H9 (cell line): Measurements from ENCODE around the gene LDLRAD4. TPM values are rescaled to one million over a fixed set of nuclear protein-coding genes. Genes with fewer than 3 reads are reported as not detected.

Source experiments
- DNase-seq: peaks from one replicate; pipeline ENCODE4 v3.0.0-alpha.2; 2017
- H2AFZ ChIP-seq: one replicate; pipeline ENCODE4 v1.6.1; 2013; ENCODE audit warnings: mild to moderate bottlenecking, low read length, control low read depth, moderate library complexity
- H2AK5ac ChIP-seq: 2 replicates; pipeline ENCODE4 v1.6.1; 2013; ENCODE audit warnings: low read length, control low read depth, mixed read lengths; ENCODE audit not compliant: insufficient read length
- H2BK120ac ChIP-seq: one replicate; pipeline ENCODE4 v1.6.1; 2013; ENCODE audit warnings: low read depth, mild to moderate bottlenecking, low read length, control low read depth, inconsistent platforms; ENCODE audit not compliant: poor library complexity, severe bottlenecking
- H2BK12ac ChIP-seq: 2 replicates; pipeline ENCODE4 v1.6.1; 2013; ENCODE audit warnings: low read length, control low read depth, mixed read lengths, low read depth; ENCODE audit not compliant: insufficient read length
- H2BK15ac ChIP-seq: 2 replicates; pipeline ENCODE4 v1.6.1; 2013; ENCODE audit warnings: low read depth, low read length, control low read depth
- H2BK20ac ChIP-seq: one replicate; pipeline ENCODE4 v1.6.1; 2013; ENCODE audit warnings: low read depth, mild to moderate bottlenecking, low read length, control low read depth, inconsistent platforms; ENCODE audit not compliant: poor library complexity, severe bottlenecking
- H2BK5ac ChIP-seq: 2 replicates; pipeline ENCODE4 v1.6.1; 2013; ENCODE audit warnings: low read length, control low read depth, mixed read lengths; ENCODE audit not compliant: insufficient read length
- H3K14ac ChIP-seq: 2 replicates; pipeline ENCODE4 v1.6.1; 2013; ENCODE audit warnings: low read length, control low read depth; ENCODE audit not compliant: insufficient read depth
- H3K18ac ChIP-seq: 2 replicates; pipeline ENCODE4 v1.6.1; 2013; ENCODE audit warnings: low read depth, mild to moderate bottlenecking, mixed read lengths, low read length, control low read depth; ENCODE audit not compliant: insufficient read length
- H3K23ac ChIP-seq: 2 replicates; pipeline ENCODE4 v1.6.1; 2013; ENCODE audit warnings: low read length, control low read depth, mixed read lengths, low read depth; ENCODE audit not compliant: insufficient read length
- H3K23me2 ChIP-seq: 2 replicates; pipeline ENCODE4 v1.6.1; 2013; ENCODE audit warnings: low read depth, mild to moderate bottlenecking, mixed read lengths, low read length, control low read depth; ENCODE audit not compliant: insufficient read length, poor library complexity, severe bottlenecking
- H3K27ac ChIP-seq: 2 replicates; pipeline ENCODE4 v1.5.1; 2013; ENCODE audit warnings: low read length, control low read depth, mixed read lengths, low read depth; ENCODE audit not compliant: insufficient read length
- H3K27me3 ChIP-seq: 2 replicates; pipeline ENCODE4 v1.6.1; 2013; ENCODE audit warnings: low read length, control low read depth, inconsistent platforms; ENCODE audit not compliant: insufficient read depth
- H3K4ac ChIP-seq: 2 replicates; pipeline ENCODE4 v1.6.1; 2013; ENCODE audit warnings: low read depth, mild to moderate bottlenecking, control low read depth, inconsistent platforms, low read length, moderate library complexity
- H3K4me1 ChIP-seq: 2 replicates; pipeline ENCODE4 v1.6.1; 2013; ENCODE audit warnings: low read length, control low read depth, inconsistent platforms; ENCODE audit not compliant: insufficient read depth
- H3K4me2 ChIP-seq: 2 replicates; pipeline ENCODE4 v1.6.1; 2013; ENCODE audit warnings: low read length, control low read depth, mixed read lengths; ENCODE audit not compliant: insufficient read length, insufficient read depth
- H3K56ac ChIP-seq: 2 replicates; pipeline ENCODE4 v1.6.1; 2013; ENCODE audit warnings: low read depth, mild to moderate bottlenecking, mixed read lengths, low read length, control low read depth; ENCODE audit not compliant: insufficient read length
- H3K79me1 ChIP-seq: 2 replicates; pipeline ENCODE4 v1.6.1; 2013; ENCODE audit warnings: low read depth, mild to moderate bottlenecking, moderate library complexity, low read length, control low read depth, inconsistent platforms; ENCODE audit not compliant: insufficient read depth, poor library complexity, severe bottlenecking
- H3K79me2 ChIP-seq: 2 replicates; pipeline ENCODE4 v1.6.1; 2013; ENCODE audit warnings: low read length, control low read depth, inconsistent platforms; ENCODE audit not compliant: insufficient read depth
- H3K9ac ChIP-seq: 2 replicates; pipeline ENCODE4 v1.6.1; 2013; ENCODE audit warnings: low read length, control low read depth, mixed read lengths; ENCODE audit not compliant: insufficient read length; ENCODE audit errors: extremely low read depth
- H3K9me3 ChIP-seq: one replicate; pipeline ENCODE4 v1.6.1; 2013; ENCODE audit warnings: low read depth, low read length, inconsistent platforms; ENCODE audit not compliant: control insufficient read depth
- H3T11ph ChIP-seq: one replicate; pipeline ENCODE4 v1.6.1; 2013; ENCODE audit warnings: mild to moderate bottlenecking, low read length, control low read depth, inconsistent platforms
- H4K20me1 ChIP-seq: one replicate; pipeline ENCODE4 v1.6.1; 2013; ENCODE audit not compliant: control insufficient read depth, insufficient read length, insufficient read depth
- H4K5ac ChIP-seq: 2 replicates; pipeline ENCODE4 v1.6.1; 2013; ENCODE audit warnings: low read depth, mild to moderate bottlenecking, mixed read lengths, low read length, control low read depth; ENCODE audit not compliant: insufficient read length
- H4K8ac ChIP-seq: replicated peaks from 2 replicates; pipeline ENCODE4 v1.6.1; 2013; ENCODE audit warnings: low read length, control low read depth, mixed read lengths, low read depth; ENCODE audit not compliant: insufficient read length
- H4K91ac ChIP-seq: 2 replicates; pipeline ENCODE4 v1.6.1; 2013; ENCODE audit warnings: low read depth, mild to moderate bottlenecking, moderate library complexity, mixed read lengths, low read length, control low read depth; ENCODE audit not compliant: insufficient read length
- H3K27ac Mint-ChIP-seq, 3 experiments: 2 replicates in 2 of 3; 3 replicates in 1 of 3; pipeline ENCODE4 v1.8.0; 2020 to 2021; ENCODE audit warnings: mixed read lengths in 3 of 3, mild to moderate bottlenecking in 1 of 3, moderate library complexity in 1 of 3
- H3K27me3 Mint-ChIP-seq: 2 replicates; pipeline ENCODE4 v1.8.0; 2021; ENCODE audit warnings: low read depth, mild to moderate bottlenecking, moderate library complexity, mixed read lengths
- H3K36me3 Mint-ChIP-seq, 3 experiments: 2 replicates in 2 of 3; 3 replicates in 1 of 3; pipeline ENCODE4 v1.8.0; 2020 to 2021; ENCODE audit warnings: low read depth in 3 of 3, mixed read lengths in 3 of 3; ENCODE audit not compliant: insufficient read depth in 1 of 3
- H3K4me1 Mint-ChIP-seq, 2 experiments: 2 replicates each; pipeline ENCODE4 v1.8.0; 2020; ENCODE audit warnings: mixed read lengths in 2 of 2
- H3K4me3 Mint-ChIP-seq, 2 experiments: 2 replicates in 1 of 2; 3 replicates in 1 of 2; pipeline ENCODE4 v1.8.0; 2020 to 2021; ENCODE audit warnings: mild to moderate bottlenecking in 2 of 2, mixed read lengths in 2 of 2, moderate library complexity in 1 of 2
- H3K9me3 Mint-ChIP-seq, 2 experiments: 2 replicates in 1 of 2; 3 replicates in 1 of 2; pipeline ENCODE4 v1.8.0; 2020; ENCODE audit warnings: mild to moderate bottlenecking in 2 of 2, mixed read lengths in 2 of 2, moderate library complexity in 1 of 2
- WGBS: extraction: QIAGEN DNeasy Blood & Tissue Kit; methylation state at CpG from one replicate; pipeline ENCODE4 v1.1.7; 2013; ENCODE audit warnings: missing lambda C conversion rate, low lambda C conversion rate, mixed read lengths; ENCODE audit not compliant: insufficient read length; ENCODE audit errors: extremely low coverage; 5-methylcytosine and 5-hydroxymethylcytosine counted together
- total RNA-seq: library from RNA; stranded (reverse); gene quantifications from 2 replicates; pipeline ENCODE4 v1.2.1, GENCODE V29; 2021
- TF ChIP-seq, protein P1 (sequence below): fragments of 200-600 bp; sonication (generic); conservative IDR thresholded peaks from 3 replicates; pipeline ENCODE4 v1.8.0; 2021; ENCODE audit warnings: antibody characterized with exemption, mild to moderate bottlenecking

Gene LDLRAD4
- total RNA-seq, 1 experiment from 2014 or later = 3.9 TPM

DNA sequence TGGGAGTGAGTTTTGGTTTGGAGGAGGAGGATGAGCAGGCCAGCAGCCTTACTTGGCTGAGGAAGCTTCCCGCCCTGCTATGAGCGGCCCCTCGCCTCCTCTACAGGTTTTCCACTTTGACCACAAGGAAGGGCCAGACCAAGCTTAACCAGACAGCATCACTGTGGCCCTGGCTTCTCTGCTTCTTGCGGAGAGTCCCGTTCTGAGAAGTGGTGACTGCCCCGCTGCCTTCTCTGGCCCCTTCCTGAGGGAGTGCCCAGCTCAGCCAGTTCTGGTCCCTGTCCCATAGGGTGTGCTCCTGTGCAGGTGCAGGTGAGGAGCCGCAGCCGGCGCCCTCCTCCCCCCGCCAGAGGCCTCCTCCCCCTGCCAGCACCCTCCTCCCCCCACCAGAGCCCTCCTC lies 406.8 kb downstream of the LDLRAD4 start:
- Histone ChIP-seq H4K5ac (no peak overlapping the region), H3K23me2 (no peaks in the 10 kb centered on the region), H2BK15ac (no peak overlapping the region), H2BK12ac (no peak overlapping the region), H3K14ac (no peak overlapping the region), H3K4ac (no peak overlapping the region), H4K91ac (no peak overlapping the region), H2BK120ac (no peak overlapping the region), H4K20me1 (no peaks in the 10 kb centered on the region), H2AK5ac (no peak overlapping the region), H3K27me3 (no peaks in the 10 kb centered on the region), H3K9me3 (no peaks in the 10 kb centered on the region), H3K56ac (no peak overlapping the region), H4K8ac (no peak overlapping the region), H3K23ac (no peak overlapping the region), H3K18ac (no peak overlapping the region), H3K4me1 (no peaks in the 10 kb centered on the region), H3K79me2 (no peaks in the 10 kb centered on the region), H3K27ac (no peak overlapping the region), H3T11ph (no peak overlapping the region), H3K4me2 (no peak overlapping the region), H3K79me1 (no peaks in the 10 kb centered on the region), H2BK5ac (no peak overlapping the region), H3K9ac (no peak overlapping the region), H2AFZ (no peak overlapping the region), H2BK20ac (no peak overlapping the region)
- Mint-ChIP-seq H3K27ac (0 out of 7 replicates have a peak overlapping the region, but pooled peaks of 1 of the 3 experiments have one; percentile 3), H3K9me3 (no peaks in the 10 kb centered on the region), H3K27me3 (no peaks in the 10 kb centered on the region; the same call in 1 of the 2 replicates), H3K4me3 (no peak overlapping the region; a peak in 1 of 5 replicates), H3K4me1 (peaks cover 8 to 11% of the 10 kb centered on the region in 2 experiments), H3K36me3 (peaks cover 0 to 2% (median 0%) of the 10 kb centered on the region in 3 experiments; a peak in 2 of 7 replicates)
- DNase-seq = no peak
- no CpG with 5 or more reads among the region's 10 CpGs for WGBS
- TF ChIP-seq, protein P1, sequence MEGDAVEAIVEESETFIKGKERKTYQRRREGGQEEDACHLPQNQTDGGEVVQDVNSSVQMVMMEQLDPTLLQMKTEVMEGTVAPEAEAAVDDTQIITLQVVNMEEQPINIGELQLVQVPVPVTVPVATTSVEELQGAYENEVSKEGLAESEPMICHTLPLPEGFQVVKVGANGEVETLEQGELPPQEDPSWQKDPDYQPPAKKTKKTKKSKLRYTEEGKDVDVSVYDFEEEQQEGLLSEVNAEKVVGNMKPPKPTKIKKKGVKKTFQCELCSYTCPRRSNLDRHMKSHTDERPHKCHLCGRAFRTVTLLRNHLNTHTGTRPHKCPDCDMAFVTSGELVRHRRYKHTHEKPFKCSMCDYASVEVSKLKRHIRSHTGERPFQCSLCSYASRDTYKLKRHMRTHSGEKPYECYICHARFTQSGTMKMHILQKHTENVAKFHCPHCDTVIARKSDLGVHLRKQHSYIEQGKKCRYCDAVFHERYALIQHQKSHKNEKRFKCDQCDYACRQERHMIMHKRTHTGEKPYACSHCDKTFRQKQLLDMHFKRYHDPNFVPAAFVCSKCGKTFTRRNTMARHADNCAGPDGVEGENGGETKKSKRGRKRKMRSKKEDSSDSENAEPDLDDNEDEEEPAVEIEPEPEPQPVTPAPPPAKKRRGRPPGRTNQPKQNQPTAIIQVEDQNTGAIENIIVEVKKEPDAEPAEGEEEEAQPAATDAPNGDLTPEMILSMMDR = 0 out of 3 replicates have a peak, but pooled peaks have one; percentile 15
